H9 (cell line): Measurements from ENCODE around the gene PARD3. TPM values are rescaled to one million over a fixed set of nuclear protein-coding genes. Genes with fewer than 3 reads are reported as not detected.

Experiments used
- DNase-seq: peaks from one replicate; pipeline ENCODE4 v3.0.0-alpha.2; 2017
- H2AFZ ChIP-seq: one replicate; pipeline ENCODE4 v1.6.1; 2013; ENCODE audit warnings: mild to moderate bottlenecking, low read length, control low read depth, moderate library complexity
- H2AK5ac ChIP-seq: 2 replicates; pipeline ENCODE4 v1.6.1; 2013; ENCODE audit warnings: low read length, control low read depth, mixed read lengths; ENCODE audit not compliant: insufficient read length
- H2BK120ac ChIP-seq: one replicate; pipeline ENCODE4 v1.6.1; 2013; ENCODE audit warnings: low read depth, mild to moderate bottlenecking, low read length, control low read depth, inconsistent platforms; ENCODE audit not compliant: poor library complexity, severe bottlenecking
- H2BK12ac ChIP-seq: 2 replicates; pipeline ENCODE4 v1.6.1; 2013; ENCODE audit warnings: low read length, control low read depth, mixed read lengths, low read depth; ENCODE audit not compliant: insufficient read length
- H2BK15ac ChIP-seq: 2 replicates; pipeline ENCODE4 v1.6.1; 2013; ENCODE audit warnings: low read depth, low read length, control low read depth
- H2BK20ac ChIP-seq: one replicate; pipeline ENCODE4 v1.6.1; 2013; ENCODE audit warnings: low read depth, mild to moderate bottlenecking, low read length, control low read depth, inconsistent platforms; ENCODE audit not compliant: poor library complexity, severe bottlenecking
- H2BK5ac ChIP-seq: 2 replicates; pipeline ENCODE4 v1.6.1; 2013; ENCODE audit warnings: low read length, control low read depth, mixed read lengths; ENCODE audit not compliant: insufficient read length
- H3K14ac ChIP-seq: 2 replicates; pipeline ENCODE4 v1.6.1; 2013; ENCODE audit warnings: low read length, control low read depth; ENCODE audit not compliant: insufficient read depth
- H3K18ac ChIP-seq: 2 replicates; pipeline ENCODE4 v1.6.1; 2013; ENCODE audit warnings: low read depth, mild to moderate bottlenecking, mixed read lengths, low read length, control low read depth; ENCODE audit not compliant: insufficient read length
- H3K23ac ChIP-seq: 2 replicates; pipeline ENCODE4 v1.6.1; 2013; ENCODE audit warnings: low read length, control low read depth, mixed read lengths, low read depth; ENCODE audit not compliant: insufficient read length
- H3K23me2 ChIP-seq: 2 replicates; pipeline ENCODE4 v1.6.1; 2013; ENCODE audit warnings: low read depth, mild to moderate bottlenecking, mixed read lengths, low read length, control low read depth; ENCODE audit not compliant: insufficient read length, poor library complexity, severe bottlenecking
- H3K27ac ChIP-seq: 2 replicates; pipeline ENCODE4 v1.5.1; 2013; ENCODE audit warnings: low read length, control low read depth, mixed read lengths, low read depth; ENCODE audit not compliant: insufficient read length
- H3K27me3 ChIP-seq: 2 replicates; pipeline ENCODE4 v1.6.1; 2013; ENCODE audit warnings: low read length, control low read depth, inconsistent platforms; ENCODE audit not compliant: insufficient read depth
- H3K4ac ChIP-seq: 2 replicates; pipeline ENCODE4 v1.6.1; 2013; ENCODE audit warnings: low read depth, mild to moderate bottlenecking, control low read depth, inconsistent platforms, low read length, moderate library complexity
- H3K4me1 ChIP-seq: 2 replicates; pipeline ENCODE4 v1.6.1; 2013; ENCODE audit warnings: low read length, control low read depth, inconsistent platforms; ENCODE audit not compliant: insufficient read depth
- H3K4me2 ChIP-seq: 2 replicates; pipeline ENCODE4 v1.6.1; 2013; ENCODE audit warnings: low read length, control low read depth, mixed read lengths; ENCODE audit not compliant: insufficient read length, insufficient read depth
- H3K56ac ChIP-seq: 2 replicates; pipeline ENCODE4 v1.6.1; 2013; ENCODE audit warnings: low read depth, mild to moderate bottlenecking, mixed read lengths, low read length, control low read depth; ENCODE audit not compliant: insufficient read length
- H3K79me1 ChIP-seq: 2 replicates; pipeline ENCODE4 v1.6.1; 2013; ENCODE audit warnings: low read depth, mild to moderate bottlenecking, moderate library complexity, low read length, control low read depth, inconsistent platforms; ENCODE audit not compliant: insufficient read depth, poor library complexity, severe bottlenecking
- H3K79me2 ChIP-seq: 2 replicates; pipeline ENCODE4 v1.6.1; 2013; ENCODE audit warnings: low read length, control low read depth, inconsistent platforms; ENCODE audit not compliant: insufficient read depth
- H3K9ac ChIP-seq: 2 replicates; pipeline ENCODE4 v1.6.1; 2013; ENCODE audit warnings: low read length, control low read depth, mixed read lengths; ENCODE audit not compliant: insufficient read length; ENCODE audit errors: extremely low read depth
- H3K9me3 ChIP-seq: one replicate; pipeline ENCODE4 v1.6.1; 2013; ENCODE audit warnings: low read depth, low read length, inconsistent platforms; ENCODE audit not compliant: control insufficient read depth
- H3T11ph ChIP-seq: one replicate; pipeline ENCODE4 v1.6.1; 2013; ENCODE audit warnings: mild to moderate bottlenecking, low read length, control low read depth, inconsistent platforms
- H4K20me1 ChIP-seq: one replicate; pipeline ENCODE4 v1.6.1; 2013; ENCODE audit not compliant: control insufficient read depth, insufficient read length, insufficient read depth
- H4K5ac ChIP-seq: 2 replicates; pipeline ENCODE4 v1.6.1; 2013; ENCODE audit warnings: low read depth, mild to moderate bottlenecking, mixed read lengths, low read length, control low read depth; ENCODE audit not compliant: insufficient read length
- H4K8ac ChIP-seq: replicated peaks from 2 replicates; pipeline ENCODE4 v1.6.1; 2013; ENCODE audit warnings: low read length, control low read depth, mixed read lengths, low read depth; ENCODE audit not compliant: insufficient read length
- H4K91ac ChIP-seq: 2 replicates; pipeline ENCODE4 v1.6.1; 2013; ENCODE audit warnings: low read depth, mild to moderate bottlenecking, moderate library complexity, mixed read lengths, low read length, control low read depth; ENCODE audit not compliant: insufficient read length
- H3K27ac Mint-ChIP-seq, 3 experiments: 2 replicates in 2 of 3; 3 replicates in 1 of 3; pipeline ENCODE4 v1.8.0; 2020 to 2021; ENCODE audit warnings: mixed read lengths in 3 of 3, mild to moderate bottlenecking in 1 of 3, moderate library complexity in 1 of 3
- H3K27me3 Mint-ChIP-seq: 2 replicates; pipeline ENCODE4 v1.8.0; 2021; ENCODE audit warnings: low read depth, mild to moderate bottlenecking, moderate library complexity, mixed read lengths
- H3K36me3 Mint-ChIP-seq, 3 experiments: 2 replicates in 2 of 3; 3 replicates in 1 of 3; pipeline ENCODE4 v1.8.0; 2020 to 2021; ENCODE audit warnings: low read depth in 3 of 3, mixed read lengths in 3 of 3; ENCODE audit not compliant: insufficient read depth in 1 of 3
- H3K4me1 Mint-ChIP-seq, 2 experiments: 2 replicates each; pipeline ENCODE4 v1.8.0; 2020; ENCODE audit warnings: mixed read lengths in 2 of 2
- H3K4me3 Mint-ChIP-seq, 2 experiments: 2 replicates in 1 of 2; 3 replicates in 1 of 2; pipeline ENCODE4 v1.8.0; 2020 to 2021; ENCODE audit warnings: mild to moderate bottlenecking in 2 of 2, mixed read lengths in 2 of 2, moderate library complexity in 1 of 2
- H3K9me3 Mint-ChIP-seq, 2 experiments: 2 replicates in 1 of 2; 3 replicates in 1 of 2; pipeline ENCODE4 v1.8.0; 2020; ENCODE audit warnings: mild to moderate bottlenecking in 2 of 2, mixed read lengths in 2 of 2, moderate library complexity in 1 of 2
- CTCF ChIP-seq: fragments of 200-600 bp; sonication (generic); conservative IDR thresholded peaks from 3 replicates; pipeline ENCODE4 v1.8.0; 2021; ENCODE audit warnings: antibody characterized with exemption, mild to moderate bottlenecking
- WGBS: extraction: QIAGEN DNeasy Blood & Tissue Kit; methylation state at CpG from one replicate; pipeline ENCODE4 v1.1.7; 2013; ENCODE audit warnings: missing lambda C conversion rate, low lambda C conversion rate, mixed read lengths; ENCODE audit not compliant: insufficient read length; ENCODE audit errors: extremely low coverage; 5-methylcytosine and 5-hydroxymethylcytosine counted together
- total RNA-seq: library from RNA; stranded (reverse); gene quantifications from 2 replicates; pipeline ENCODE4 v1.2.1, GENCODE V29; 2021

Gene PARD3
- total RNA-seq, 1 experiment from 2014 or later = 44.7 TPM

GRCh38 chr10:34119456-34119855 lies 695.6 kb downstream of the PARD3 start:
- no peaks in the 10 kb centered on the region; the same call in 1 of the 2 replicates for H3K27me3 Mint-ChIP-seq
- Histone ChIP-seq H3K4me1 (no peaks in the 10 kb centered on the region; the same call in 1 of the 2 replicates), H3K56ac (no peak overlapping the region), H4K8ac (no peak overlapping the region), H2BK5ac (no peak overlapping the region), H3K23ac (no peak overlapping the region), H3T11ph (no peak overlapping the region), H3K18ac (no peak overlapping the region), H4K20me1 (no peaks in the 10 kb centered on the region), H2AK5ac (no peak overlapping the region), H3K9ac (no peak overlapping the region), H3K27ac (no peak overlapping the region), H4K91ac (no peak overlapping the region), H2BK15ac (no peak overlapping the region; the same call in 1 of the 2 replicates), H3K14ac (no peak overlapping the region), H3K79me1 (no peaks in the 10 kb centered on the region), H3K9me3 (no peaks in the 10 kb centered on the region), H3K79me2 (no peaks in the 10 kb centered on the region), H4K5ac (no peak overlapping the region), H2BK12ac (no peak overlapping the region), H2AFZ (no peak overlapping the region), H3K4ac (no peak overlapping the region; the same call in 1 of the 2 replicates), H3K23me2 (no peaks in the 10 kb centered on the region), H3K4me2 (no peak overlapping the region), H2BK120ac (no peak overlapping the region), H3K27me3 (no peaks in the 10 kb centered on the region), H2BK20ac (no peak overlapping the region)
- H3K27ac Mint-ChIP-seq = peak overlapping the region in 1 of 3 experiments; percentile 52; a peak in 2 of 7 replicates
- no peak overlapping the region for H3K4me3 Mint-ChIP-seq
- no peaks in the 10 kb centered on the region for H3K9me3 Mint-ChIP-seq
- no CpG with 5 or more reads among the region's 25 CpGs for WGBS
- no peaks in the 10 kb centered on the region for H3K36me3 Mint-ChIP-seq
- DNase-seq = no peak
- TF ChIP-seq CTCF = no peak
- peaks cover 18 to 20% of the 10 kb centered on the region in 2 experiments for H3K4me1 Mint-ChIP-seq
